GM15510 (cell line): Measurements from ENCODE around the gene DNAH17.

ENCODE experiments used
- POLR2A ChIP-seq: IDR thresholded peaks from 3 replicates; pipeline ENCODE4 v1.6.1; 2011; ENCODE audit warnings: borderline replicate concordance; ENCODE audit not compliant: insufficient read length; ENCODE audit errors: extremely low read depth

DNAH17 gene

GRCh38 chr17:78466786-78467715 is 110.1 kb downstream of the DNAH17 start:
- no peak for TF ChIP-seq POLR2A

DNA sequence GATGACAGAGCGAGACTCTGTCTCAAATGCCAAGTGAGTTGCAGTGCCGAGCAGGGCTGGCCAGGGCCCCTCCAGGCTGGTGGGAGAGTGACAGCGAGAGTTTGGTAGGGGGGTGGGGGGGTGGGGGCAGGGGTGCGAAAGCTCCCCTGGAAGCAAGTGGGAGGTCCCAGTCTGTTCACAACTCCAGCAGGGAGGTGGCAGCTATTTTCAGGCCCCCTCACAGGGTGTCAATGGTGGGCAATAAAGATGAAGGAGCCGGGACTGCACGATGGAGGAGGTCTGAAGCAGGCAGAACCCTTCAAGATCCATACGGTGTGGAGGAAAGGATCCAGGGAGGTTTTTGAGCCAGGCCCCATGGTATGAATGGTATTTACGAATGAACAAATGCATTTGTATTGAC is 115.0 kb downstream of the DNAH17 start:
- no peak for TF ChIP-seq POLR2A

GRCh38 chr17:78461799-78462053 is 115.5 kb downstream of the DNAH17 start:
- TF ChIP-seq POLR2A = no peak

GRCh38 chr17:78460951-78461798 is 116.0 kb downstream of the DNAH17 start:
- TF ChIP-seq POLR2A = no peak

- TF ChIP-seq POLR2A = no peak
These were observed 117.0 kb downstream of the DNAH17 start for GRCh38 chr17:78460176-78460675.

DNA sequence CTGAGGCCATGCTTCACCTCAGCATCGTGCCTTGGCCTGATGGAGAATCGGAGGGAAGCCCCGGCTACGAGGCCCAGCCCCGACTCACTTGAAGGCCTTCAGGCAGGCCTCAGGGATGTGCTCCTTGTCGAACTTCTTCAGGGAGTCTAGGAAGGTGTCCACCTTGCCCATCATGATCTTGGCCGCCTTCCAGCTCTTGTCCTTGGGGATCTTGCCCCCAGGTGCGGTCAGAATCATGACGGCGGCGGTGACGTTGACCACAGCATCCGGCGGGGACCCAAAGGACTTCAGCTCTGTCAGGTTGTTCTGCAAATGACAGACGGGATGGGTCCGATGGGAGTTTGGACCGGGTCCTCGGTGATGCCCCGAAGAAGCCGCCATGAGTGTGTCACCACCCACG is 117.5 kb downstream of the DNAH17 start:
- no peak for TF ChIP-seq POLR2A

GRCh38 chr17:78458736-78459335 is 118.4 kb downstream of the DNAH17 start:
- TF ChIP-seq POLR2A = no peak

- no peak for TF ChIP-seq POLR2A
These were observed 119.1 kb downstream of the DNAH17 start for GRCh38 chr17:78458091-78458490.

DNA sequence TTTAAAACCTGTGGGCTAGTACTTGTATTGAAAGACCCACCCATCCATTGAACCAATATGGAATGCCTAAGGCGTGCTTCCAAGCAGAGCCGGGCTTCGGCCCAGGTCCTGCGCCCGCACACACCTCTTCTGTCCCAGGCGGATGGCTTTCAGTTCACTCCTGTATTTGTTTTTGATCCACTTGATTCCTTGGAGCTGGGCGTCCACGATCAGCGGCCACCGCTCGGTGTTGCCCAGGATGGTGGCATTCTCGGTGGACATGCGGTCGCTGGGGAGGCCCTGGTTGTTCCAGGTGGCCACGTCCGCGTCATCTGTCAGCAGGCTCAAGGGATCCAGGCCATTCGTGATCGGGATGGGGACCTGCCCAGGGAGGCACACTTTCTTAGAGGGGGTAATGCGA is 122.8 kb downstream of the DNAH17 start:
- no peak for TF ChIP-seq POLR2A

GRCh38 chr17:78451753-78452152 is 125.4 kb downstream of the DNAH17 start:
- no peak for TF ChIP-seq POLR2A

DNA sequence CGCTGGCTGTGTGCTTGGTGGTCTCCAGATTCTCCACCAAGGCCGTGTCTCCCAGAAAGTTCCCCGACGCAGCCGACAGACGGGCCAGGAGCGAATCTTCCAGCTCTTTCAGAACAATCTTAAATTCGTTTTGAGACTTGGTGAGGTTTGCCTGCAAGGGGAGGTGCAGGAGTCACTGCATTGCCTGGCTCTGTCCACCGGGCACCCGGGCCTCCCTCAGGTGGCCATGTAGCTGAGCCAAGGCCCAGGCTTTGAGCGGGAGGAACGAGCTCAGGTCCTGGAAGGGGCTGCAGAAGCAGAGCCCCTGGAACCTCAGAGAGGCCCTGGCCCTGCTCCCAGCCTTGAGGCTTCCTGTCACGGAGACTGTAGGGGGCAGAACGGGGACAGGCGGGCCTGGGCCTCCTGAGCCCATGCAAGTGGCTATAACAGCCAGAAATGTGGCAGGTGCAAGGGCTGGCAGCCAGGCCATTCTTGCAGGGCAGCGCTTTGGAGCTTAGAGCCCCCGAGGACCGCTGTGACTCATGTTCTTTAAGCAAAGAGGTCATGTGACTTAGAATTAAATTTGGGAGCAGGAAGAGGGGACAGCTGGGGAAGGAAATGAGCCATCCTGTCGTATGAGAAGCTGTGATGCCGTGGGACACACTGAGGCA is 126.4 kb downstream of the DNAH17 start:
- no peak for TF ChIP-seq POLR2A

DNA sequence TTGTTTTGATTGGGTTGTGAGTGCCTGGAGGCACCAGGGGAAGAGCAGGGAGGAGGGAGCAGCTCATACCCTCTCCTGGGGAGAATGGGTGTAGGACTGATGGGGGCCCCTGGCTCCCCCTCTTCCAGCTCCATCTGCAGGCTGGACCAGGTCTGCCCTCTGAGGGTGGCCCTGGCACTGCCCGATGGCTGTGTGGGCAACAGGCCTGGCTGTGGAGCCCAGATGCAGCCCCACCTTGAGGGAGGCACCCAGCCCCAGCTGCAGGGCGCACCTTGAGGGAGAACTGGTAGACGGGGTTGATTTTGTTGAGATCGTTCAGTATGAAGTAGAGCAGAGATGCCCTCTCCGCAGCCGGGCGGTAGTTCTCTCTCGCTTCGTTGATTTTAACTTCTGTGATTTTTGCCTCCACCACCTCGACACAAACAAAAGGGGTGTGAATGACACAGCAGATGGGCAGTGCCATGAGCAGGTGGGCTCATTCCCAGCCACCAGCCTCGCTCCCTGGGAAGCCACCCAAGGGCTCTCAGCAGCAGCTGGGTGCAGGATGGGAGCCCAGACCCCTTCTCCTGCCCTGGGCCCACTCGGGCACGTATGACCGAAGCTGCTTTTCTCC is 127.1 kb downstream of the DNAH17 start:
- no peak for TF ChIP-seq POLR2A

- no peak for TF ChIP-seq POLR2A
These were observed 128.7 kb downstream of the DNAH17 start for GRCh38 chr17:78448356-78448993.

GRCh38 chr17:78446833-78447232 is 130.4 kb downstream of the DNAH17 start:
- no peak for TF ChIP-seq POLR2A
